HG03521 (cell line): ENCODE results near the gene RGS7.
"Not testable (repeated sequence)": the region's sequence is repeated elsewhere in the genome, so short reads cannot be mapped to it uniquely, and the experiment has no call there.

Experiments used
- ATAC-seq: cut with Tn5 transposase; IDR thresholded peaks from one replicate; pipeline ENCODE4 v1.9.1; 2021; ENCODE audit warnings: mild to moderate bottlenecking, moderate library complexity; ENCODE audit not compliant: unreplicated experiment

Gene RGS7

DNA sequence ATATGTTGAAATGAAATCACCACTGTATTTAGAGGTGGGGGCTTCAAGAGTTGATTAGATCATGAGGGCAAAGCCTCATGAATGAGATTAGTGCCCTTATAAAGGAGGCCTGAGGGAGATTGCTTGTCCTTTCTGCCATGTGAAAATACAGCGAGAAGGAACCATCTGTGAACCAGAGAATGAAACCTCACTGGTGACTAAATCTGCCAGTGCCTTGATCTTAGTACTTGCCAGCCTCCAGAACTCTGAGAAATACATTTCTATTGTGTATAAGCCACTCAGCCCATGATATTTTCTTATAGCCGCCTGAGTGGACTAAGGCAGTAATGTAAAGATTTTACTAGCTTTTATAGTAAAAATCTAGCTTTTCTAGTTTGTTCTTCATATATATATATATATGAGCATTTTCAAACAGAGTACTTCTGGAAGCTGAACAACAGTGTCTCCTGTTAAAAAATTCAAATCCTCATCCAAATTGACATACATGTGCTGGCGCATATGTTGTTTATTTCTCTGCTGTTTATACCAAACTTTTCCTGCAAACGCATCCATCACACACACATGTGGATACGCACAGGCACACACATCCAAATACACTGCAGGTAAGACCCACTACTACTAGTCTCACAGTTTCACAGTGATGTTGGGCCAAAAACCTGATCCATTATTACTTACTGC is 213.1 kb downstream of the RGS7 start:
- no peak for ATAC-seq

DNA sequence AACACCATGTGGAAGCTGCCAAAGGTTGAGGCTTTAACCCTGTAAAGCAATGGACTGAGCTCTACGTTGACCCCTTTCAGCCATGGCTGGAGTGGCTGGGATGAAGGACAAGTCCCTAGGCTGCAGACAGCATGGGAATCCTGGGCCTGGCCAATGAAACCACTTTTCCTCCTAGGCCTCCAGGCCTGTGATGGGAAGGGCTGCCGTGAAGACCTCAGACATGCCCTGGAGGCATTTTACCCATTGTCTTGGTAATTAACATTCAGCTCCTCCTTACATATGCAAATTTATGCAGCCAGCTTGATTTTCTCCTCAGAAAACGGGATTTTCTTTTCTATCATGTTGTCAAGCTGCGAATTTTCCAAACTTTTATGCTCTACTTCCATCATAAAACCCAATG is 214.5 kb downstream of the RGS7 start:
- ATAC-seq = no peak

DNA sequence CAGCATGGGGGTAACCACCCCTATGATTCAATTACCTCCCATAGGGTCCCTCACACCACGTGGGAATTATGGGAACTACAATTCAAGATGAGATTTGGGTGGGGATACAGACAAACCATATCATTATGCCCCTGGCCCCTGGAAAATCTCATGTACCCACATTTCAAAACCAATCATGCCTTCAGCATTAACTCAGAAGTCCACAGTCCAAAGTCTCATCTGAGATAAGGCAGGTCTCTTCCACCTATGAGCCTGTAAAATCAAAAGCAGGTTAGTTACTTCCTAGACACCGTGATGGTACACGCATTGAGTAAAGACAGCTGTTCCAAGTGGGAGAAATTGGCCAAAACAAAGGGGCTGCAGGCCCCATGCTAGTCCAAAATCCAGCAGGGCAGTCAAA is 215.4 kb downstream of the RGS7 start:
- not testable (repeated sequence) for ATAC-seq

DNA sequence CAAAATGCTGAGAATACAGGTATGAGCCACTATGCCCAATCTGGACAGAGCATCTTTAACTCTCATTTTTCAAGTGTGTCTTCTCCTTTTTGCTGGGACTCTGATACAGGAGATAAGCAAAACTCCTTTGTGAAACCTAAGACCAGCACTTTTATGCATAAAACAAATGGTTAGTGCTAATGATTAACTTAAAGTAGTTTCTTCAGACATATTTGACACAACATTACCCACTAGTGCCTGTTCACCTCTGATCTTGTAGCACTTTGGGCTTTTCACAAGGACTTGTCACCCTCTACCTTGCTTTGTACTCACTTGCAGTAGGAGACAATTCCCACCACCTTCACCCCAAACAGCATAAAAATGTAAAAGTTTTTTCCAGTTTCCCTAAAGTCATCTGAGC is 216.3 kb downstream of the RGS7 start:
- ATAC-seq = no peak

DNA sequence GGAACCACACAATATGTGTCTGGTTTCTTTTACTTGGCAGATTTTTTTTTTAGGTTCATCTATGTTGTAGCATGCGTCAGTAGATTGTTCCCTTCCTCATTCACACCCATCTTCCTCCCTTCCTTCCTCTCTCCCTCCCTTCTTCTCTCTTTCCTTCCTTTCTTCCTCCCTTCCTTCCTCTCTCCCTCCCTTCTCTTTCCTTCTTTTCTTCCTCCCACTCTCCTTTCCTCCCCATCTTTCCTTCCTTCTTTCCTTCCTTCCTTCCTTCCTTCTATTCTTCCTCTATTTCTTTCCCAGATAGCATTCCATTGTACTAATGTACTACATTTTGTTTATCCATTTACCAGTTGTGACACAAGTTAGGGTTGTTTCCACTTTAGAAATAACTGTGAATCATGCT is 218.0 kb downstream of the RGS7 start:
- ATAC-seq = no peak

DNA sequence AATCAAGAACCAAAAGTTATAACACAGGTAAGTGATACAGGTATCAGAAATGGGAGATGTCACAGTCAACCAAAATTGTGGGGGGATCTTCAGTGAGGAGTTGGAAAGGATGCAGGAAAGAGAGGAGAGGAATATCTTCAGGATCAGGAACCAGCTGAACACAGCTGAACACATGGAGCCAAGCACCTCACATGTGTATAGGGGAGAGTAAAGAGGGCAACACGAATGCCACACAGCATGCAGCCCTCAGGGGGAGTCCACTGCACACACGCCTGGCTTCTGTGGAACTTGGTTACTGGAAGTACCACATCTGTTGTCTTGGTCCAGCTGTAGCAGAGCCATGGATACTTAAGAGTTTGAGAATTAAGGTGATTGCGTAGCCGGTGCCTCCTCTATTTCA is 218.8 kb downstream of the RGS7 start:
- no peak for ATAC-seq

DNA sequence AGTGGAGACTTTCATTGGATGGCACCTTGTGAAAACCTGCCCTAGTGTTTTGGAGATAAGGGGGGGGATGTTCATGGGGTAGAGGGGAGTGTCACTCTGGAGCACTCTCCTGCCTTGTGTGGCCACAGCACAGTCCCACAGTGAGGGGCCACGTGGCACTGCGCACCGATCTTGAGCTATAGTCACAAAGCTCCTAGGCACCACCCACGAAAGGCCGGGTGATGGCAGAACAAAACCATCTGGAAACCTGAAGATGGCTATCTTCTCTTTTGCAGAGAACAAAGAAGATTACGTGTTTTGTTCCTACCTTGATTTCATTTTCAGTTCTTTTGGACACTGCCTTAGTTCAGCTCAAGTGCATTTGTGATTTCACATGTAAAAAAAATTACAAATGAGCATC is 220.6 kb downstream of the RGS7 start:
- ATAC-seq = no peak

DNA sequence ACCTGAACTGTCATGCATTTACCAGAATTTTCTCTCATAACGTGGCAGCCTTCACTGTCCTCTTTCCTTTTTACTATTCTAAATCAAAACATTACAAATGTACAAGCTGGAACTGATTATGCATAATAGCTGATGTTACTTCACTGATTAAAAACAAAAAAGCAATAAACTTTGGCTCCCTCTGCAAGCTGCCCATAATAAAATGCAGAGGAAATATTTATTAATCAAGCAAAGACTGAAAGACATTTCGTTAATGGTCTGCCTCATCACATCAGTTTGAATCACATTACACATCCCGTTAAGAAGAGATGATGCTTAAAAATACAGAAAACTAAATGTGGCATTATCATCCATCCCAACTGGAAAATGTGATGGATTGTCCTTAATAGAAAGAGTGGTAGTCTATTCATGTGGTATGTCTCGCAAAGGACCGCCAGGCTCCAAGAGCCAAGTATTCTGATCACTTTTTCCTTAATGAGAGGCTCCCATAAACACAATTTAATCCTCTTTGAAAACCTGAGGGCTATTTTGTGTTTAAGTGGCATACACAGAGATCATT is 225.3 kb downstream of the RGS7 start:
- ATAC-seq = no peak

DNA sequence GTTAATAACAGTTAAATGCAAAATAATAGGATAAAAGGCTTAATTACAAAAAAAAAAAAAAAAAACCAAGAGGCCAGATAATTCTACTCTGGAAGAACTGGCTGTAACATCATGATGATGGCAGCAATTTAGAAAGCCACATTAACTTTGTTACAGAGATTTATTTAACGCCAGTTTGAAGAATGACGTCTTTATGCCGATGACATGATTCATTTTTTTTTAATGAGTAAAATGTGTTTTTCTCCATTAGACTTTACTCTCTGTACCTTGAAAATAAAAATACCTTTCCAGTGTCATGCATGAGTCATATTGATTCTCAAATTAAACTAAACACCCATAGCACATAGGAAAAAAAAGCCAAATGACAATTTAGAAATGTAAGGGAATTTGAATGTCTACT is 226.1 kb downstream of the RGS7 start:
- no peak for ATAC-seq

DNA sequence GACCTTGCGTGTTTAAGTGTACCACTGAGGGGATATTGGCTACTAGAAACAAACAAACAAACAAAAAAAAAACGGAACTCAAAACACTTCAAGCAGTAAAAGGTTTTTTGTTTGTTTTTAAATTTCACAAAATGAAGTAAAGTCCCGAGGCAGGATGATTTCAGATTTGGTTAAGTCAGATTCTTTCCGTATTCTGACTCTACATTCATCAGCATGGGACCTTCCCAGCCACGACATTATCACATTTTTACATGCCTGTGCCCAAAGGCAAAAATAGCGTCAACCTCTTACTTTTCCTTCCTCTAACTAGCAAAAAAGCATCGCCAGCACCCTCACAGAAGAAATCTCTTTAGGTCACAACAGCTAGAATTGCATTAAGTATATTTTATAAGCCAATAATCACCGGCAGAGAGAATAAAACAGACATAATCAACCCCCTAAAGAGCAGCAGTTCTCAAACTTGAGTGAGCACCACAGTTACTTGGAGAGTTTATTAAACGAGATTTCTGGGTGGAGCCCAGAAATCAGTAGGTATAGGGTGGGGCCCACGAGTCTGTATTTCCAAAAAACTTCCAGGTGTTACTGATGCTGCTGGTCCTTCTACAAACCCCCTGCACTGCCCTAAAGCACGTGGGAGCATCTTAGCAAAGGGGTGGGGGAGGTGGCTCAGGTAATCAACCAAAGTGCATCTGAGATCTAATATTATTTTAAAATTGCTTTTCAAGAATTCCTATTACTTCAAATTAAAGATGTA is 227.6 kb downstream of the RGS7 start:
- no peak for ATAC-seq

DNA sequence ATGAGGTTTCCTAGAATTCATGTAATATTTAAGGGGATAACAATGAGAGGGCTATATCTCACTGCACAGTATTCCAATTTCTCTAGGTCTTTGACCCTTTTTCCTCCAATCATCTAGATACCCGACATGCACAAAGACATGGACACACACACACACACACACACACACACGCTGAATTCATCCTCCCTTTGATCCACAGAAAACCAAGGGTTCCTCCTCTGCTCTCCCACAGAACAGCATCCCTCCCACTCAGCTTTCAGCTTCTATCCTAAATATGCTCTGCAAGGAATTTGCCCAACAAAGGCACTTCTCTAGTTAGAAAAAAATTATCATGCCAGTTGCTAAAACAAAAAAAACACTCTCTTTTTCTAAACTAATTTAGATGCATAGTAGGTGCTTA is 231.7 kb downstream of the RGS7 start:
- no peak for ATAC-seq

DNA sequence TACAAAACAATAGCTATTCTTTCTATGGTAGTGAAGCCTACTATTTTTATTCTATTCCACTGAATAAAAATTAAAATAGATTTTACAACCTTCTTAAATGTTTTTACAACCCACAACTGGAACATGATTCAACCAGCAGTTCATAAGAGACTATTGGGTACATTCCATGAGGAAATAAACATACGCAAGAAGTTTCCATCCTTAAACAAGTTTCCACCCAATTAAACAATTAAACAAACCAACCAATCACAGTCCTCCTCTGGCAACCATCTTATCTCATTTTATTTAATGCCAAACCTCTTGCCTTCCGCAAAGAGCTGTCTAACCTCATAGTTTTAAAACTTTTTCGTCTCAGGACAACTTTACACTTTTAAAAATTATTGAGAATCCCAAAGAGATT is 239.0 kb downstream of the RGS7 start:
- ATAC-seq = no peak

DNA sequence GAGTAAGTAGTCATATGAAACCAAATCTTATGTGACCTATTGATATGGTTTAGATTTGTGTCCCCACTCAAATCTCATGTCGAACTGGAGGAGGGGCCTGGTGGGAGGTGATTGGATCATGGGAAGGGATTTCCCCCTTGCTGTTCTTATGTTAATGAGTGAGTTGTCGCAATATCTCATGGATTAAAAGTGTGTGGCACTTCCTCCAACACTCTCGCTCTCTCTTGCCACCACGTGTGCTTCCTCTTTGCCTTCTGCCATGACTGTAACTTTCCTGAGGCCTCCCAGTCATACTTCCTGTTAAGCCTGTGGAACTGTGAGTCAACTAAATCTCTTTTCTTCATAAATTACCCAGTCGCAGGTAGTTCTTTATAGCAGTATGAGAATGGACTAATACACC is 241.2 kb downstream of the RGS7 start:
- ATAC-seq = no peak

DNA sequence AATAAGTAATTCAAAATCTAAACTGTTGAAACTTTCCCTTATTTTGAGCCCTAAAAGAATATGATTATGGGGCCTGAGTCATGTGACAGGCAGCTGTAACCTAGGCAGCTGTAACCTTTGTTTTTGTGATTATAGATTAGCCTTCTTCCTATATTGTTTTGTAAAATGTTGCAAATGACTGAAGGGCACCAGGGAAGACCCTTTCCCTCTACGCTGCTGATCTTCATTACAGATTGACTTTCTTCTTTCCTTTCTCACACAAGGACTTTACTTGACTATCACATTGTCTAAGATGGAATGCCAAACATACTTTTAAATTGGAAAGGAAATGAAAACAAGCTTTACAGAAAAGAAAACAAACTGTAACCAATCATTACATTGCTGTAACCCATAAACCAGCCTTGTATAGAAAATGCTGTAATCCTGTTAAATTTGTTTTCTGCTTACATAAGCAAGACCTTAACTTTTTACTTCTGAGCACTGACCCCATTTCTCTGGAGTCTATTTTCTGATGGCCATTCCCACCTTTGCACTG is 242.2 kb downstream of the RGS7 start:
- ATAC-seq = no peak

DNA sequence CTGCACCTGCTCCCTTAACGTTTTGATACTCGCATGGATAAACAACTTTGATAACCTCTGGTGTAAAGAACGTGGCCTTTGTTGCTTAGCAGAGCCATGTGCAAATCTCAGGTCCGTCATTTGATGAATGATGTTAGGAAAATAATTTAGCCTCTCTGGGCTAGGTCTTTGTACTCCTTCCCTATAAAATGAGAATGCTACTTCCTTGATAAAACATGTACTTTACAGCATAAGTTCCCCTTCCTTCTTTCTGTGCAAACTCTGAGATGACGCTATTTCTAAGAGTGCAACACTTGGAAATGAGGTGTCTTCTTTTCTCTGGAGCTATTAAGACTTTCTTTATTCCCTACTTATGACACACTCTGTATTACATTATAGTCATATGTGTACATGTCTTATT is 243.4 kb downstream of the RGS7 start:
- ATAC-seq = no peak

DNA sequence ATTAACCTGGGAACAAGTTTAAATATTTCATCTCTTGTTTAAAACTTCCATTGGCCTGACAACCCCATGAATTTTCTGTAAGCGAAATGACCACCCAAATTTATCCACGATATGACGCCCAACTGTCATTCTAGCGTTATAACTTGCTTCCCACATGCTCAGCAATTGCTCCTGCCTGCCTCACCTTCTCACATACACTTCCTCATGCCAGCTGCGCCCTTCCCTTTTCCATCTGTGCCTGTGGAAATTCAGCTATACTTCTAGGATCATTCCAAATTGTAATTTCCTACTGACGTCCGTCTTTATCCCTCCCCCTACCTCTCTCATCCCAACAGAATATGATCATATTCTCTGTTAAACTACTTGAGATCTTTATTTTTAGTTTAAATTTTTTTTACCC is 248.0 kb downstream of the RGS7 start:
- no peak for ATAC-seq

DNA sequence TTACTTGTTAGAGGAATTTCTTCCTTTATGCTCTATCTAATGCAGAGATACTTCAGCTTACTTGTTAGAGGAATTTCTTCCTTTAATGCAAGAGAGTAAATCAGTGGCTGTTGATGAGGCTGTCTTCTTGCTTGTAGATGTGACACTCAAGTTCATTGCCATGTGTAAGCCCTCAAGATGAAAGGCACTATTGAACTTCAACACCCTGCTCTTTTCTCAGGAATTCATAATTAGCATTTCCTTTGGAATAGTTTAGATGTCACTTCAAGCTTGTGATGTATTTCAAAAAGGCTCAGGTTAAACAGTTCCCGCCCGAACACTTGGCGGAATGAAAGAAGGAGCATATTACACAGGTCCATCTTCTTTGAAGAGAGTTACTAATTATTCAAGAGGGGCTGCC is 251.9 kb downstream of the RGS7 start:
- no peak for ATAC-seq

DNA sequence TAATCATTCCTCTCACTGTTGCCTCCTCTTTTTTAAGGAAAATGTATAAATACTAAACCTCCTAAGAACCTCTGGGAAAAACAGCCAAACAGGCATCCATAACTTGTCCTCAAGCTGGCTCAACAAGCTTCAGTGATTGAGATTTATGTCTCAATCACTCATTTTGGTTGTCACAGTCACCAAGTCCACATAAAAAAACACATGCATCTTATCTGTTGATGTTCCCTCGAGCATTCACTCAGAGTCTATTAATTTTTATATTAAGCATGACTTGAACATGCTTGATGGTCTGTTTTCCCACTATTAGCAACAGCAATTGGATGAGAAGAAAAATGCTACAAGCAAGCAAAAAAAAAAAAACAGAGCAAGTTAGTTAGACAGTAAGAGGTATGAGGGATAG is 254.3 kb downstream of the RGS7 start:
- ATAC-seq = no peak

DNA sequence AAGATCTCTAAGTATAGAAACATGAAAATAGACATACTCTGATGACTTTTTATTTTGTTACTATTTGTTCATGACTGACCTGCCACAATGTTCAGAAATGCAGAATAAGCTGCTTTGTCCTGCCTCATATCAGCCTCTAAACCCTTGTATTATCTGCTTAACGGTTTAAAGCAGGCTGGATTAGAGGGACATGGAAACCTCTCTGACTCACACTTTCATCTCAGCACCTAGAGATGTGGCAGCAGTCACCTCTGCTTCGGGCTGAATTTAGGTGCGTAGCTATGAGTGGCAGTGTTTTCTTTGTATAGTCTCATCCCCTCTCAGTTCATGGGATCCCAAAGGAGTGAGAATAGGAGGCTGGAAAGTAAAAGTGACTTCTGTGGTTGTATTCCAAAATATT is 255.4 kb downstream of the RGS7 start:
- no peak for ATAC-seq

DNA sequence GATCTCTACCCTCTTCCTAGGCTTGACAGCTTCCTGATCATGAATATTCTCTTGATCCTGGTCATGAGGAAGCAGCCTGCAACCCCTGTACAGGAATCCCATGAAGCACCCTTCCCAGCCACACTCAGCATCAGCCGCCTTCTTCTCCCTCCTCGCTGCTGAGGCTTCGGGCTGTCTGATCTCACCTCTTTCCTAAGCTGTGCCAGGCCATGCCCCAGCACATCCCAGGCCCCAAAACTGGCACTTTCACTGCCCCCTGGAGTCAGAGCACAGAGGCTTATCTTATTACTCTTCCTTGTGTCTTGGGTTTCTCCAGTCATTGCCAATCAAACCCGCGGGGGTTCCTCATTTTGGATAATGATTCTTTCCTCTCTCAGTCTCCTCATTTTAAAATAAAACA is 259.5 kb downstream of the RGS7 start:
- ATAC-seq = no peak

DNA sequence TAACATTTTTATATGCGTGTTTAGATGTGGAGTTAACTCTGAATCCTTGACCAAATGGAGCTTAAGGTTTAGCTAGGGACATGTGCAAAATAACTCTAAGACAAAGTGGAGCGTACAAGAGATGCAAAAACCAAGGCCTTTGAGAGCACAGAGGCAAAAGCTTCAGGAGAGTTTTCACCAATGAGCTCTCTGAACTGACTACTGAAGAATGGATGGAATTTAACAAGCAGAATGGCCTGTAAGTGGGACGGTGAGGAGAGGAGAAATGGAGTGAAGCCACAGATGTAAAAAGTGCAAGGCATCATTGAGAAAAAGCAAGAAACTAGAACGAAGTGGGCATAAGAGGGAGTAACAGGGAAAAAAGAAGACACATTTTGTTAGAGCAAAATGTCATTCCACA is 260.0 kb downstream of the RGS7 start:
- no peak for ATAC-seq

DNA sequence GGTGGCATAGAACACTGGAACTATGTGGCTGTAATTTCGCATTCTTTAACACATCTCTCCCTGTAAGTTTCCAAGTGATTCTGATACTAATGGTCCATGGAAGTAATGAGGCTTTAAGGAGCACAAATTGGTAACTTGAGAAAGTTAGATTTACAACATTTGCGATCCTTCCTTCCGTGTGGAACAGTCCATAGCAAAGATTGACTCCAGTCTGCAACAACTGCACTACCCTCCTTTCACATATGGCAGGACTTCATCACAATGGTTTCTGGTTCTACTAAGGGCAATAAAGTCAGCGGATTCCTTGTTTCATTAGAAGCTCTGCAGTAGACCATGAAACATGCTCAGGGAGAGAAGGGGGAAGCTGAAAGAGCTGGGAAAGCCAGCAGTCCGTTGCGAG is 261.2 kb downstream of the RGS7 start:
- no peak for ATAC-seq
